ENCODE data around the gene APBA2.
"Not testable (repeated sequence)": the region's sequence is repeated elsewhere in the genome, so short reads cannot be mapped to it uniquely, and the experiment has no call there.

APBA2 gene

DNA sequence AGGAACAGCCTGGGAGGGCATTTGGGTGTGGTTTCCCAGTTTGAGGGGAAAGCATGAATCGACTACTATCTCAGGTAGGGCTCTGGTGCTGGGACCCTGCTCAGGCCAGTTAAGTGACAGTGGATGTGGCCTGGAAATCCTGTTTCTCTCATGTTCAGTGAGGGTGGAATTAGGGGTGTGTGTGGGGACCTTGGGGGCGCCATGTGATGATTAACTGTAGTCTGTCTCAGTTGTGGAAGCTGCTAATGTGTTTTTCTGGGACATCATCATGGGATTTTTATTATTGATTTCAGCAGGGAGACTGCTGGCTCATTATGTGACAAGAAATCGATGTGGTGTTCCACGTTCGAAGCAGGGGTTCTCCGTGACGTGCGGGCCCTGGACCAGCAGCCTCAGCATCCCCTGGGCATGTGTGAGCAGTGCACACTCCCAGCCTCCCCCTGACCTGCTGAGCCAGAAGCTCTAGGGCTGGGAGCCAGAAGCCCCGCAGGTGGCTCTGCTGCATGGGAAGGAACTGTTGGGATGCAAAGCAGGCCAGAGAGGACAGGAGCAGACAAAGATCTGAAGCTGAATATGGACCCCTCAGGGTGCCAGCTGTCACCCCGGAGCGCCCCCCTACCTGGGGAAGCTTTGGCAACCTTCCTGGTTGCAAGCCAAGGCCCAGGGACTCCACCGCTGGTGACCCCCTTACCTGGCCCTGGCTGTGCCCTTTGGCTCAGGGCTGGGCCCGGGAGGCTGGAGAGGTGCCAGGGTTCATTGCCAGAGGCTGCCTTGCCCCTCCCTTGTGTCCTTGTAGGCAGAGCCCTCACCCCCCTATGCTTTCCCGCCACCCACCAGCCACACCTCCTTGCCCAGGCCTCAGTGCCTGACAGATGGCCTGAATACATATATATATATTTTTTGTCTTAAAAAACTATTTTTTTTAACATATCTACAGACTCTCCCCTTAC, 149.8 kb downstream of the APBA2 start:
- no peak for DNase-seq (ENCODE audit: low spot score)

DNA sequence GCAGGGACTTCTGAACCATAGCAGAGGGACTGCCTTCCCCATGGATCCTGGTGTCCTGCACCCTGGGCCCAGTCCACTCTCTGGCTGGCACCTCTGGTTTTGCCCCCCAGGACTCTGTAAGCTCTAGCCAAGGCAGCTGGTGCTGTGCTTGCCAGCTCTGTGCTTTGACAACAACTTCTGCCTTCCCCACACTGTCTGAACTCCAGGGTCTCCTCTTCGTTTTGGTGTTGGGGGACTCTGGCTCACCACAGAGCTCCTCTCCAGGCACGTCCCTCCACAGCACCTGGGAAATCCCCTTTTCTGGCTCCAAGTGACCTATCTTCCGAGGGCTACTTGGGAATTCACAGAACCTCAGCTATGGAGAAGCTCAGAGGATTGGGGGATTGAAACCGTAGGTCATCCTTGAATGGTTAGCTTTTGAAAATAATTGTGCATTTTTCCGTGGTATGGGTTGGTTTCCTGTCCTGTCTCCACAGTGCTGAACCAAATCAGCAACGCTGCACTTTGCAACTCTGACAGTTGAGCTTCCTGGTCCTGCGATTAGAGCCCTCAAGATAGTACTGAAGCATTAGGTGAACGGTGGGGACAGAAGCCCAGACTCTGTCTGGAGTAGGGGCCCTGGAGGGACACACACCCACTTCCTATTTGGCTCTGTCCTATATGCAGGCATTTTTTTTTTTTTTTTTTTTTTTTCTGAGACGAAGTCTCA, 152.4 kb downstream of the APBA2 start:
- DNase-seq (ENCODE audit: low spot score): no peak

DNA sequence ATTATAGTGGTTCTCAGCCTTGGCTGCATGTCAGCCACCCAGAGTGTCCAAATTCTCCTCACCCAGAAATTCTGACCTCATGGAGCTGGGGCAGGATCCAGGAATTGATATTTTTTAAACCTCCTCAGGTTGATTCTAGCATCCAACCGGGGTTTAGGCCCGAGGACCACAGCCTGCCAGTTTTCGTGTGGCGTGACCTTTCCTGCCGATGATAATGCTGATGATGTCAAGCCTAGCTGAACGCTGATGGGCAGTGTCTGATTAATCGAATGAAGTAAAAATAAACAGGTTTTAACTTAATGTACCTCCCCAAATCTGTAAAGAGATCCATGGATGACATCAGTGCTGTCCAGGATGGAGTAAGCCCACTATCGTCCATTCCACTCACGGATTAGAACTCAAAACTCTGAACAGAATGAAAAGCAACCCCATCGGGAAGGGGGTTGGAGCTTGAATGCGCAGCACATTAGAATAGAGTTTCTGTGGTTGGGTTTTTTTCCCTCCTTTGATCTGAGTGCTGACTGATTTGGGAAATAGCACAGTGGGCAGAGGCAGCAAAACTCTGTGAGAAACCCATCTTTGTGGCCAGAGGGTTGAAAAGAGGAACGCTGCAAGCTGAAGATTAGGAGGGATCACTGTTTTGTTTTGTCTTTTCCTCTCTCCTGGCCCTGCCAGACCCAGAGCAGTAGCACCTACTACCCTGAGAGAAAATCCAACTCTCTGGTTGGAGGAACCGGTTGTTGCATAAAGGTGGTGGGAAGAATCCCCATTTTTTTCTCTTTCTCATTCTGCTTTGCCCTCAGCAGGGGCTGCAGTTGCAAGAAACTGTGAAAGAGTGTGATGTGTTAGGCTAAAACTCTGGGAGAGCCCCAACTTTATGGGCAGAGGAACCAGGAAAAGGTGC, 153.9 kb downstream of the APBA2 start:
- DNase-seq (ENCODE audit: low spot score): no peak

DNA sequence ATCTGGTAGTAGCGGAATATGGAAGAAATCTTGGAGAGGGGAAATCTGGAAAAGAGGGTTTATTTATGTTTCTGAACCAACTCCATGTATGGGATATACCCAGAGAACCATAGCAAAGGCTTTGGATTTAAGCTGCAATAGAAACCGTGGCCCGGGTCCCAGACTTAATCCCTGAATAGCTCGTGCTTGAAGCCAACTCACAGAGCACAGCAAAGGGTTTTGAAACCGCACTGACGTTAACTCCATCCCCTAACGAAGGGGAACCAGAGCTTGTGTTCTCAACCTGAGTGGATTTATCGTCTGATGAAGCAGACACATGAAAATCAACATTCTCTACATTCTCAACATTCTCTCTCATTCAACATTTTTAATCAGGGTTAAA, 154.6 kb downstream of the APBA2 start:
- no peak for DNase-seq (ENCODE audit: low spot score)

DNA sequence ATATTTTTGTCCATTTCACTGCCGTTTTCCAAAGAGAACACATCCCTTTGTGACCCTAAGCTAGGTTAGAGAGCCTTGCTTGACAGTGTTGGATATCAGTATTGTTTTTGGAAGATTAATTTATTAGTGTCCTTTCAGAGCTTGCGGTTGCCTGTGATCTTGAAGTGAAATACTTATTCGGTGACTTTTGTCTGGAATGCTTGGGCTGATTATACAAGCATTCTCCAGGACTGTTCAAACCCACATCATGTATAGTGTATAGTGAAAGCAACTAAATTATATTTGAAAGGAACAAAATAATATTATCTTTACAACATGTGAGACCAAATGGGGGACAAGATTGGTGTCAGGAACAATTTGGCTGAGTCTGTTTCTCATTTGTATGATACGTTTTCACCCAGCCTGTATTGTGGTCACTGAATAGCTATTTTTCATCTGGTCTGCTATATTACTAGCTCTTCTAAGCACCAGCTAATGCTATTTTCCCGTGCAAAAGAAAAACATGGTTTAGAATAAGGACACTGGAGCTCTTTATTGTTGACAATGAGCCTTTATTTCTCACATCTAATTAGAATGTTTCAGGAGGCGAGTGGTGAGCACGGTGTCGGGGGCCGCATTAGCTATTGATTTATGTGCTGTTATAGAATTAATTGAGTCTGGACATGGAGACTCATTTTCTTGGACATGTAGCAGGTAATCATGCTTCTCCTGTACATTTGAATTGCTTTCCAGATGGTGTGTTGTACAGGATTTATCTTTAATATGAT, 158.1 kb downstream of the APBA2 start:
- no peak for DNase-seq (ENCODE audit: low spot score)

DNA sequence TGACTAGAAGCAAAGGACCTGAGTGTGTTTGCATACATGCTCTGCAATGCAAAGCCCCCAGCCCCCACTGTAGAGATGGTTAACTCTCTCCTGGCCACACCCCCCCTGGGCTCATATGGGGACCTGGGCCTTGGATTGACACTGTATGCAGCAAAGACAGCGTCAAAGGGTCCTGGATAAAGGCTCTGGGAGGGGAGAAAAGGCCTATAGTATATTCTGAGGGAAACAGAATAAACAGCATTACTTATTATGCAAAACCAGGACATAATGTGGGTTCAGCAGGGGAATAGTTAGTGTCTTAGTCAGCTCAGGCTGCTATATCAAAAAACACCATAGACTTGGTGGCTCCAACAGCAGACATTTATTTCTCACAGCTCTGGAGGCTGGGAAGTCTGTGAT, 158.7 kb downstream of the APBA2 start:
- no peak for DNase-seq (ENCODE audit: low spot score)

DNA sequence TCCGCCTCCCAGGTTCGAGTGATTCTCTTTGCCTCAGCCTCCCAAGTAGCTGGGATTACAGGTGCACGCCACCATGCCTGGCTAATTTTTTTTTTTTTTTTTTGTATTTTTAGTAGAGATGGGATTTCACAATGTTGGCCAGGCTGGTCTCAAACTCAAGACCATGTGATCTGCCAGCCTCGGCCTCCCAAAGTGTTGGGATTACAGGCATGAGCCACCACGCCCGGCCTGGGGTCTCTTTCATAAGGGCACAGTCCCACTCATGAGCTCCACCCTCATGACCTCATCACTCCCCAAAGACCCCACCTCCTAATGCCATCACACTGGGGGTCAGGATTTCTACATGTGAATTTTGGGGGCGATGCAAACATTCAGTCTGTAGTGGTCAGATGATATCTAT, 159.4 kb downstream of the APBA2 start:
- not testable (repeated sequence) for DNase-seq (ENCODE audit: low spot score)

DNA sequence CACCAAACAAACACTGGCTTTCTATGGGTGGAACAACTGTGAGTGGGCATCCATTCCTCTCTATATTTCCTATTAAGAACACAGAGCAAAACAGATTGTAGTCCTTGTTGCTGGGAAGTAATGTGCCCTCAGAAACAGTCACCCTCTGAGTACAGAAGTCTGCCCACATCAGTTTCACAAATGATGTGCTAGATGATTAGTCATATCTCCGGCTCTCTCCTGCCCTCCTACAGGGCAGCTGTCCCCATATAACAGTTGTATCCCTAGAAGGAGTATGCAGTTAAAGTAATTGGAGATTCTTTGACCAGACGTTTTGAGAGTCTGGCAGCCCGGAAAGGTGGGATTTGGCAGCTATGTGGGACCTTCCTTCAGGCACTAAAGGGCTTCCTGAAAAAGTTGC, 159.9 kb downstream of the APBA2 start:
- DNase-seq (ENCODE audit: low spot score): no peak

DNA sequence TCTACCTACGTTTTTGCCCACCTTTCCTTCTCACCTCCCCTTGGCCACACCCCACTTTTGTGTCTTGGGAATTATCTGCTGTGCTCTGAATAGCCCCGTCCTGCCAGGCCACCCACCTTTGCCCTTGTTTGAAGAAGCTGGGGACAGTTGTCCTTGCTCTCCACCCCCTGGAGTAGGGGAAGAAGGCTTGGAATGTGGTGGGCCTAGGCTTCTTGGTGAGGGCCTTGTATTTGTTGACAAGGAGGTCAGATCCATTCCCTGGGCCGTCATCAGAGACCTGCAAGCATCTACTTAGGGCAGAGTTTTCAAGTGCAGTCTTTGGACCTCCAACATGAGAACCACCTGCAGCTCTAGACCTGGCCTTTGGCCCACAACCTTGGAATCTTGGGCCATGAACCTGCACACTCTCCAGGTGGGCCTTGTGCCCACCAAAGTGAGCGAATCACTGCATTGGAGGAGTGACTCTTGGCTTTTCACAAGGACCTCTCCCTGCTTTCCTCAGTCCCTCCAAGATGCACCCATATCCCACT, 160.6 kb downstream of the APBA2 start:
- no peak for DNase-seq (ENCODE audit: low spot score)

DNA sequence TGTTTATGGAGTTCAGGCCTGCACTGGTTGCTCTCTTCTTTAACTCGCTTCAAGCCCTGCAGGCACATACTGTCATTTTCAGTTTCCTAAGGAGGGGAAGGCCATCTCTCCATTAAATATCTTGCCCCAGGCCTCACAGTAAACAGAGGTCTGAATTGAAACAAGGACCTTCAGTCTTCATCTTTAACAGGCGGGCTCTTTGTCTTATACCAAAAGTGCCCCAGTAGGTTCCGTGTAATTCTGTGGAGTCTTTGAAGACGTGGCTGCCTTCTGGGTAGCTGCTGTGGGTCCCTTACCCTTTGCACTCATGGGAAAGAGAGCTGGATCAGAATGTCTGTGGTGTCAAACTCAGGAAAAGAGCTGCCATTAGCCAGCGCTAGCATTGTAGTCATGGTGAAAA, 161.2 kb downstream of the APBA2 start:
- DNase-seq (ENCODE audit: low spot score): no peak

DNA sequence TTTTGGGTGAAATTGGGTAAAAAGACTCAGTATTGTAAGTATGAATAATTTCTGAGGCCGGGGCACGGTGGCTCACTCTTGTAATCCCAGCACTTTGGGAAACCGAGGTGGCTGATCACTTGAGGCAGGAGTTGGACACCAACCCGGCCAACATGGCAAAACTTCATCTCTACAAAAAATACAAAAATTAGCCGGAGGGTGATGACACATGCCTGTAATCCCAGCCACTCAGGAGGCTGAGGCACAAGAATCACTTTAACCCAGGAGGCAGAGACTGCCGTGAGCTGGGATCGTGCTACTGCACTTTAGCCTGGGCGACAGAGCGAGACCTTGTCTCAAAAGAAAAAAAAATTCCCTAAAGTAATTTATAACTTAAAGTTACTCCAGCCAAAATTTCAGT, 162.2 kb downstream of the APBA2 start:
- no peak for DNase-seq (ENCODE audit: low spot score)

DNA sequence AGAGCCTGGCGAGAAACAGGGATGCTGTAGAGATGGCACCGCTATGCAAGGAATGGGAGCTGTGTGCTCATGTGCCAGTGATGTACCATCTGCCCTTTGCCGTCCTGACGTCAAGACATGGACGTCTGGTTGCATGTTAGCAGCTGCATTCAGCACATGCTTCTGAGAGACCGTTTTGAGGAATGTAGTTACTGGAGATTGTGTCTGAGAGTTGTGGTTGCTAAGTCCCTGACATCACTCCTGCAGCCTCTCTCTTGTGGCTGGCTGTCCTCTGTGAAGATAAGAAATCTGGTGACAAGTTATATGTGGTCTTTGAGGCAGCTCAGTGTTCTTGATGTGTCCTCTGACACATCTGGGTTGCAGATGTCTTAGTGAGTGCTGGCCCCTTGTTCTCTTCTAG, 165.1 kb downstream of the APBA2 start:
- no peak for DNase-seq (ENCODE audit: low spot score)

DNA sequence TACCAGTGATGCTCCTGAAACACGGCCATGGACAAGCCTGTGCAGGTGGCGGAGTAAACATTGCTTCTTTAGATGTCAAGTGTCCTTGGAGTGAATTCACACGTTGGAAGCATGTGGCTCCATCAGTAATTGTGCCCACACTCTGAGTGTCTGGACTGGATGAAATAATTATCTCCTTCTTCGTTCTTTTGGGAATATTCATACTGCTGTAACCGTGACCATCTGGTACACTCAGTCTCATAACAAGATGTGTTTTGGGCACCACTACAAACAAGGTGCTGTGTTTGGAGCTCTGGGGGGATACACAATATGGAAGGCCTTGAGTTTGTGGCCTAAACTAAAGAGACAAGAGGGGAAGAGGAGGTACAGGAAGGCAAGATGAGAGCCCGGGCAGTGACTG, 165.6 kb downstream of the APBA2 start:
- DNase-seq (ENCODE audit: low spot score): no peak

DNA sequence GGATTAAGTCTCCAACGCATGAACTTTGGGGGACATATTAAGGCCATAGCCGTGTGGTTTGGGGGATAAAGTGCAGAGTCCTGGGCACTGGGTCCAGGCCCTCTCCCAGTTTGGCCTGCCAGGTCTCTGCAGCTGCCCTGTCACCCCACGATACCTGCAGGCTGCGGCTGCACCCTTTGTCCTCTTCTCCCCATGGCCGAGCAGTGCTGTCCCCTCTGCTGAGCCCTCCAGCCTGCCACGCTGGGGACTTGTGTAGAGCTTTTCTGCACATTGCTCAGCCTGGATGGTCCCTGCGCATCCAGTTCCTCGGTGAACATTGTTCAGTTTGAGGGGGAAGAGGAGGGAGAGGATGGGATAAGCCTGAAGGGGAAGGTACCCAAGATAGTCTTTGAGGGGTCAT, 167.2 kb downstream of the APBA2 start:
- DNase-seq (ENCODE audit: low spot score): no peak

DNA sequence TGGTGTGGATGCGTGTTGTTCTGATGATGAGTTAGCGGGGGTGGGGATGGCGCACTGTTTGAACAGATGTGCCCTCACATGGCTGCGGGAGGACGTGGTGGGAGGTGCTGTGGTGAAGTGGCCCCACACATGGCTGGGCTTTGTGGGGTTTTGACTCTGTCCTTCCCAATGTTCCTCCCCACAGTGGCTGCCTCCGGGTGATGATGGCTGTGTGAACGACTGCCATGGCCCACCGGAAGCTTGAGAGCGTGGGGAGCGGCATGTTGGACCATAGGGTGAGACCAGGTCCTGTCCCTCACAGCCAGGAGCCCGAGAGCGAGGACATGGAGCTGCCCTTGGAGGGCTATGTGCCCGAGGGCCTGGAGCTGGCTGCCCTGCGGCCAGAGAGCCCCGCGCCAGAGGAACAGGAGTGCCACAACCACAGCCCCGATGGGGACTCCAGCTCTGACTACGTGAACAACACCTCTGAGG, 167.9 kb downstream of the APBA2 start:
- DNase-seq (ENCODE audit: low spot score): no peak

DNA sequence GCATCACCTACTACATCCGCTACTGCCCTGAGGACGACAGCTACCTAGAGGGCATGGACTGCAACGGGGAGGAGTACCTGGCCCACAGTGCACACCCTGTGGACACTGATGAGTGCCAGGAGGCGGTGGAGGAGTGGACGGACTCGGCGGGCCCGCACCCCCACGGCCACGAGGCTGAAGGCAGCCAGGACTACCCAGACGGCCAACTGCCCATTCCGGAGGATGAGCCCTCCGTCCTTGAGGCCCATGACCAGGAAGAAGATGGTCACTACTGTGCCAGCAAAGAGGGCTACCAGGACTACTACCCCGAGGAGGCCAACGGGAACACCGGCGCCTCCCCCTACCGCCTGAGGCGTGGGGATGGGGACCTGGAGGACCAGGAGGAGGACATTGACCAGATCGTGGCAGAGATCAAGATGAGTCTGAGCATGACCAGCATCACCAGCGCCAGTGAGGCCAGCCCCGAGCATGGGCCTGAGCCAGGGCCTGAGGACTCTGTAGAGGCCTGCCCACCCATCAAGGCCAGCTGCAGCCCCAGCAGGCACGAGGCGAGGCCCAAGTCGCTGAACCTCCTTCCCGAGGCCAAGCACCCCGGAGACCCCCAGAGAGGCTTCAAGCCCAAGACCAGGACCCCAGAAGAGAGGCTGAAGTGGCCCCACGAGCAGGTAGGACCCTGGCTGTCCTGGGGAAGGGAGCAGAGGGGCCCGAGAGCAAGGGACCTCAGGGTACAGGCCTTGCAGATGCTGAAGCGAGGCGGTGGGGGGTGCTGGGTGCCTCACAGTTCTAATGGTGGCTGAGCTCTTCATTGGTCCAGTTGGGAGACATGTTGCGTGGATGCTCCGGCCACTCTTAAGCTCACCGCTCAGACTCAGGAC, 168.6 kb downstream of the APBA2 start:
- DNase-seq (ENCODE audit: low spot score): no peak

DNA sequence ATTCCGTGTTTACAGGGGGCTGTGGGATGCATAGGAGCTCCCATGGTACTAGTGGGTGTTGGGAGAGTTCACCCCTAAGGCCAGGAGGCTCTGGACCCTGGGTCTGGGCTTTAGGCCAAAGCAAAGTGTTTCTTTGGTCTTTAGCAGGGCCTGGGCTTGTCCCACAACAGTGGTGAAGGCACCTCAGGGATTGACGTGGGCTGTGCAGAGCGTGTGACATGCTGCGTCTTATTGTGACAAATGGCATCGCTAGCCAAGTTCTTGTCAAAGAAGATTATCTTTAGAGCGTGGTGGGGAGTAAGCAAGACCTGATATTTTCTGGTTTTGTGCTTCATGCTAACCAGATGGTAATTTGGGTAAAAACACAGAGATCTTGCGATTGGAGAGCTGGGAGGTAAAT, 170.1 kb downstream of the APBA2 start:
- no peak for DNase-seq (ENCODE audit: low spot score)

DNA sequence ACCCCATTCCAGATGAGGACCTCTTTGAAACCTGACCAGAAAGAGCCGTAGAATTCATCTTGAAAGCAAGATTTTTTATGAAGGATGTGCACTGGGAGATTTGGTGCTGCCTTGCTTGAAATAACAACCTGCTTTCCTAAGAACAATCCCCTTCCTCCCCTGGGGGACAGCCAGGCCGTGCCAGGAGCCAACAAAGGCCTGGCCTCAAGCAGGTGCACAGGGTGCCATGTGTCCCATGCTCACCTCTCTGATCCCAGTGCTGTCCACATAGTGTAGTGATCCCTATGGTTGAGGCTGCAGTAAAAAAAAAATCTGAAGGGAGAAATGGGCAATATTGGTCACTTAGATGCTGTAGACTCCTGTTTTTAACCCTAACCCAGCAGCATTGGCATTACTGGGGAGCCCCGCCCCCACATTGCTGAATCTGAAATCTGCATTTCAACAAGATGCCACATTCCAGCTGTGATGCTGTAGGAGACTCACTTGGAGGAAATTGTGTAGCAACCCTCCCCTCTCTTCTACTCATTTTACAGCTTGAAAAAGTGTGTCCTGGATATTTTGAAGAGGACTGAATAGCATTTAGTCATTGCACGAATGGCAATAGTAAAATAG, 171.2 kb downstream of the APBA2 start:
- no peak for DNase-seq (ENCODE audit: low spot score)

DNA sequence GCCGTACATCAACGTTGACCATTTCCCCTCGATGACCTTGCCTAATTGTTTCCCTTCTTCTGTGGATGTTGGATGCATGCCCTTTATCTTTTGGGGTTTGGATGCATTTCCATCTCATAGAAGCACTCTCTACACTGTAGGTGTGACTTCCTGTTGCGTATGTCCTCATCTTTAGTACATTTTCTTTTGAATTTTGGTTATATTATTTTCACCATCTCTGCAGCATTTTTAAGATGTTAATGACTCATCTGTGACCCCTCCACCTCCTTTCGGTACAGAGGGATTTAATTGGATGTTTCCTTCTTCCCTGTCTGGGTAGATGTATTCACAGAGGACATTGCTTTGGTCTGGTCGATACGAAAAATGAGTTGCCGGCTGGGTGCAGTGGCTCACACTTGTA, 172.1 kb downstream of the APBA2 start:
- no peak for DNase-seq (ENCODE audit: low spot score)

All from SW480 (cell line).